NCI-H1048 (cell line): Measurements from ENCODE around the gene CFAP99.
"Not testable (repeated sequence)": the region's sequence is repeated elsewhere in the genome, so short reads cannot be mapped to it uniquely, and the experiment has no call there.

Experiments
- DNase-seq: peaks from one replicate; lab custom pipeline; 2025; lab: John Stamatoyannopoulos, UW

CFAP99 gene

GRCh38 chr4:2449051-2449450 lies 30.3 kb downstream of the CFAP99 start:
- no peak for DNase-seq

DNA sequence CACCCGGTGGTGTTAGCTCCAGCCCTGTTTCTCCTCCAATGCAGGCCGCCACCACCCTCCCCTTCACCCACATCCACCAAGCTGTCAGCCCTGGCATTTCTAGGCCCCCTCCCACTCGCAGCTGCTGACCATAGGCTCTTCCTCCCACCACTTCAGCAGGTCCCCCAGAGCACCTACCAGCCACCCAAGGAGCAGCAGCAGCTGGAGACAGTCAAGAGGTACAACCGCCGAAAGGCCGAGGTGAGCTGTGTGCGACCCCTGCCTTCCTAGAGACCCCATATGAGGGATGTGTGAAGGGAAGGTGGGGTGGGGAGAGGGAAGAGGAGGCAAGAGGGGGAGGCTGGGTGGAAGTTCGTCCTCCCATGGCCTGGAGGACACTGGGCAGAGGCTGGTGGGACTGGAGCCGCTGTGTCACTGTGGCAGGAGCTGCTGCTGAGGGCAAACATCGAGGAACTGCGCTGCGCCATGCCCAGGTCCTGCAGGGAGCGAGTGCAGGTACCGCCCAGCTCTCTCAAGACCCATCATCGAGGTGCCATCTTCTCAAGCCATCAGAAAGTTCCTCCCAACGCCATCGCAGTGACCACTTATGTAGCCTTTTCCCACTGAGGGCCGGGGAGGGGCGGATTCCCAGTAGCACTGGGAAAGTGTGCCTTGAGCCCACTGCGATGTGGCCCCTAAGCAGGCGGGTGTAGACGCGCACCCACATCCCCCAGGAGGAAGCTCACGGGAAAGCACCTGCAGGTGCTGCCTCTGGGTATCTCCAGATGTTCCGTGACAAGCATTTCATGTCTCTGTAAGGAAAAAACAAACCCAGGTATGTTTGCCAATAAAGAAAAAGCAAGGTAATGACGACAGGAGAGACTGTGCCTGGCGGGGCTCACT lies 31.0 kb downstream of the CFAP99 start:
- DNase-seq, result no peak

- DNase-seq, result no peak
Measured at GRCh38 chr4:2450394-2451035, 31.8 kb downstream of the CFAP99 start.

DNA sequence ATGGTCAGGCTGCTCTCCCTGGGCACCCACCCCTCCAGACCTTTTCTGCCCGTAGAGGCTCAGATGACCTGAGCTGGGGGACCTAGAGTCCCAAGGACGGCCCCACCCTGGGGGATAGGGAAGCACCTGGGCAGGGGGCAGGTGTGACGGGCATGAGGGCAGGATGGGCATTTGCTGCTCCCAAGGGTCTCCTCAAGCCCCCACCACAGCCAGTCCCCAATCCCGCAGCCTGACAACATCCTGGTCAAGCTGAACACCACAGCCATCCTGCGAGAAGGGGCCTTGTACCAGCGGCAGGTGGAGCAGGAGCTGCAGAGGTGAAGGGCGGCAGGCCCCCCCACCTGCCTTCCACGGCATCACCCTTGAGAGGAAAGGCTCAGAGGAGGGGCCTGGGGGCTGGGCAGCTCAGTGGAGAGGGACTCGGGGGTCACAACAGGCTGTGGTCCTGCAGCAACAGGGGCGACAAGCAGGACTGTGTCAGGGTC lies 32.3 kb downstream of the CFAP99 start:
- DNase-seq, result no peak

- no peak for DNase-seq
Measured at GRCh38 chr4:2451821-2452785, 33.3 kb downstream of the CFAP99 start.

- no peak for DNase-seq
Measured at GRCh38 chr4:2457481-2458295, 38.9 kb downstream of the CFAP99 start.

DNA sequence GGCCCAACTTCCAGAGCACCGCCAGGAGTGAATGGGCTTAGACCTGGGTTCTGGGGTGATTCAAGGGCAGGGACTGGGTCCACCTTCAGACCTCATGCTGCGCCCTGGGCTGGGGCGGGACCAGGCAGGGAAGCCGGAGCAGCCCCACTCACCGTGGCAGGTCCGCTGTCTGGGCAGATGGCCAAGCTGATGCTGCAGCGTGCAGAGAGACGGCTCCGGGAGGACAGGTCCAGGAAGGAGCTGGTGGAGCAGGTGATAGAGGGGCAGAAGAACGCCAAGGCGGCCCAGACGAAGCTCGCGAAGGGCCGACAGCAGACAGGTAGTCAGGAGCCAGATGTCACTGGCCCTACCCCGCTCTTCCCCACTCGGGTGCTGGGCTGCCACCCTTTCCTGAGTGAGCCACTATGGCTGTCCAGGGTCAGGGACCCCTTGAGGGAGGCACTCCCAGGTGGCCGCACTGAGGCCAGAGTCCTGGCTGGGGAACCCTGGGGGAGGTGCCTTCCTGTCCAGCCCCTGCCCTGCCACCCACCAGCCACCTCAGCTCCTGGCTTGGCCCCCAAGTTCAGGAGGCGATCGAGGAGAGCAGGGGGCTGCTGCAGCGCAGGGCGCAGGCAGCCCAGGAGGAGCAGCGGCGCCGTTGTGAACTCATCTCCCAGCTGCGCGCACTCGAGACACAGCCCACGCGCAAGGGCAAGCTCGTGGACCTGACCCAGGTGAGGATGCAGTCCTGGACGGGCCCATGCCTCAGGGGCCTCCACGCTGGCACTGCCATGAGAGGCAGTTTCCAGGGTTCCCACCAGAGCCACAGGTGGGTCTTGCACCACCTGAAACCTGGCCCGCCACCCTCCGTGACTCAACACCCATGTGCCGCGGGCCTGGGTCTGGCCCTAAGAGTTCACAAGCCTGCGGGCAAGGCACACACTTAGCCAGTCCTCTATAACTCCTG lies 40.1 kb downstream of the CFAP99 start:
- DNase-seq, result no peak

- DNase-seq, result no peak
Measured at GRCh38 chr4:2459589-2460349, 41.0 kb downstream of the CFAP99 start.

DNA sequence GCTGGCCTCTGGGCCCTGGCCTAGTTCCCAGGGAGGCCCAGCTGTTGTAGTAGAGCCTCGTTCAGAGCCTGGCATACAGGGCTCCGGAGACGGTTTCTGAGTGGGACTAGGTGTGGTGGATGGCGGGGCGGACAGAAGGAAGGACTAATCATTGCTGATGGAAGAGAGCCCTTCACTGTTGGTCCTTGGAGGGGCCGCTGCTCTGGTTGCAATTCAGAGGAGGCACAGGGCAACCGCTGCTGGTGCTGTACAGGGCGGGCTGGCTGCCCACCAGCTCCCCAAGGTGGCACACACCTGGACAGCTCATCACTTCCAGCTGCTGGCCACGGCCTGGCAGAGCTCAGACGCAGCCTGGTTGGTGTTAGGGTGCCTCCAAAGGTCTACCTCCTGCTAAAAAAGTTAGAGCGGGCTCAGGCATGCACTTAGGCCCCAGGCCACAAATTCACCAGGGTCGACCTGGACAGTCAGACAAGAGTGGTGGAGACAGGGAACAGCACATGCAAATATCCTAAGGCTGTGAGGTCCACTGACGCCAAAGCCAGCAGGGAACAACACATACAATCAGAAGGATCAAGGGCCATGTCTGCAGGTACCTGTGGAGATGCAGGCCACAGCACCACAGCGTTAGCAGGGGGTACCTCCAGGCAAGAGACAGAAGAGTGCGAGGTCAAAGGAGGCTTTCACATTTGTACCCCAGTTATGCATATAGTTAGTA lies 42.6 kb downstream of the CFAP99 start:
- no peak for DNase-seq

- DNase-seq, result peak; percentile 14
Measured at GRCh38 chr4:2462218-2462991, 43.6 kb downstream of the CFAP99 start.

DNA sequence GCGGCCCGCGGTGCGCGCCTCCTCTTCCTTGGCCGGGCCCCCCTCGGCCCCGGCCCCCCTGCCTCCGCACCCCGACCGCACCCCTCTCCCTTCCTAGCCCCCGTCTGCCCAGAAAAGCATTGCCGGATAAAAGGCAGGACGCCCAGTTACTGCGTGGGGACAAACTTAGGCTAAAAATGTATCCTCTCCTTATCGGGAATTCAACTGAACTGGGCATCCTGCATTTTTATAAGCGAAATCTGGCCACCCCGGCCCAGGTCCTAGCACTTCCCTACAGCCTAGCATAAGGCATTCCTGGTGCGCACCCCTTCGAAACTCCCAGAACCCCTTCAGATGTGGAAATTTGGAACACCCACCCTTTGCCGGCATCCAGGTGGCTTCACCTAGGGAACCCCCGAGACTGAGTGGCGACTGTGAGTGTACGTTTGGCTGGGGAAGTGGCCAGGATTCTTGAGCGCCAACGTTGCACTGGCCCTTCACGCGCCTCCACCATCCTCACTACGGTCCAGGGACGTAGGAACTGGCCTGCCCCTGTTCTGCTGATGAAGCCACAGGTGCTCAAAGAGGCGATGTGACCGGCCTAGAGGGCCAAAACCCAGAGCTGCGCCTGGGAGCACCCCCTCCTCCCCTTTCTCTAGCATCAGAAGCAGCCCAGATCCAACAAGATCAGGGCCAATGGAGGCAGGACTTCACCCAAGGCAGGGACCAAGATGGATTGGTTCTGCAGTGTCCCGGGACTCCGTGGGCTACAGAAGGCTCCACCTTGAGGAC lies 44.4 kb downstream of the CFAP99 start:
- DNase-seq, result no peak

DNA sequence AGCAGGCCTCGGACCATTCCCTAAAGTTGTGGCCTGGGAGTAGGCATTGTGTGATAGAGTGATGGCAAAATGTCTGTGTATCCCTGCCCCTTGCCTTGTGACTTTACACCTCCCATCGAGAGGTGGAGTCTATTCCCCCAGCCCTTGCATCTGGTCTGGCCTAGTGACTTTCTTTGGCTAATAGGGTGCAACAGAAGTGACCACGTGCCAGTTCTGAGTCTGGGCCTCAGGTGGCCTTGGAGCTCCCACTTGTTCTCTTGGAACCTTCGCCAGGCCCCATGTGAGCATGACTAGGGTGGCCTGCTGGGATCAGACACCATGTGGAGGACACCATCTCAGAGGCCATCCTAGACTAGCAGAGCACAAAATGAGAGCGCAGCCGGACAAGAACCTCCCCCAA lies 46.3 kb downstream of the CFAP99 start:
- DNase-seq, result no peak

DNA sequence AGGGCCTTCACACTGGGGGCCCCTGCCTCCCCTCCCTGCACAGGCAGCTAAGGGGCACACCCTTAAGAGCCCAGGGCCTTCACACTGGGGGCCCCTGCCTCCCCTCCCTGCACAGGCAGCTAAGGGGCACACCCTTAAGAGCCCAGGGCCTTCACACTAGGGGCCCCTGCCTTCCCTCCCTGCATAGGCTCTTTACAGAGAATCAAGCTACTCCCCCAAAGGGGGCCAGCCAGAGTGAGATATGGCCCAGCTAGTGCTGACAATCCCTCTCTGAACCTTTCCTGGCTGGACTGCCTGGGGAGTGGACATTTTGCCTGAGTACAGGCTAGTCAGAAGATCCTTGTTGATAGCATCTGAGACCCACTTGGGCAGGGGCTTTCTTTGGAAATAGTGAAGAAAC lies 46.8 kb downstream of the CFAP99 start:
- not testable (repeated sequence) for DNase-seq

DNA sequence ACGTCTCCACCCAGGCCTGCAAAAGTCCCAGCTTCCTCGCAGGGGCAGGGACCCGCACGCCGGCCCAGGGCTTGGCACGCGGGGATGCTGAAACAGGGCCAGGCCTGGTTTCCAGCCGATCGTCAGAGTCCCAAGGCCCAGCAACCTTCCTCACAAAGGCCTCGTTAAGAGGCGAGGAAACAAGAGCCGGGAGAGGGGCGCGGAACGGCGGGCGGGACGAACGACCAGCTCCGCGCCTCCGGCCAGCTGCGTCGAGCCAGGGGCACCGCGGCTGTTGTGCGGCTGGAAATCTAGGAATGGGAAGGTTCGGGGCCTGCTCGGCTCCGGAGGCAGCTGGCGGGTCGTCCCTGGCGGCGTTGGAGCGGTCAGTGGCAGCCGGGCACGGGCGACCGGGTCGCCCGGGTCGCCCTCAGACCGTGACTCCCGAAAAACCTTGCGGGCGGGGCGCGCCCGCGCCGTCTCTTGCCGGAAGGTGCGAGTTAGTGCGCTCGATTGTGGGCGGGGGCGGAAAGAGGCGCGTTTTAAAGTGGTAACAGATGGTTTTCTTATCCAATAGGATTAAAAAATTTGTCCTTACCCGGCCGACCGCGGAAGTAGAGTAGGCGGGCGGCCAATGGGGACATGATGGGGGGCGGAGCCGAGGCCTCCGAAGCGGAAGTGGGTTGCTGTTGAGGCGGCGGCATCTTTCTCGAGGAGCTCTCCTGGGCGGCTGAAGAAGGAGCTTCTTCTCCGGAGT lies 49.9 kb downstream of the CFAP99 start, which contains the start of gene RNF4:
Gene RNF4 (plus strand): TSS at position 651 of the 736 bp plus-strand sequence. CDS start 21,388 bp downstream, outside the sequence.
- peak; percentile 94 for DNase-seq

DNA sequence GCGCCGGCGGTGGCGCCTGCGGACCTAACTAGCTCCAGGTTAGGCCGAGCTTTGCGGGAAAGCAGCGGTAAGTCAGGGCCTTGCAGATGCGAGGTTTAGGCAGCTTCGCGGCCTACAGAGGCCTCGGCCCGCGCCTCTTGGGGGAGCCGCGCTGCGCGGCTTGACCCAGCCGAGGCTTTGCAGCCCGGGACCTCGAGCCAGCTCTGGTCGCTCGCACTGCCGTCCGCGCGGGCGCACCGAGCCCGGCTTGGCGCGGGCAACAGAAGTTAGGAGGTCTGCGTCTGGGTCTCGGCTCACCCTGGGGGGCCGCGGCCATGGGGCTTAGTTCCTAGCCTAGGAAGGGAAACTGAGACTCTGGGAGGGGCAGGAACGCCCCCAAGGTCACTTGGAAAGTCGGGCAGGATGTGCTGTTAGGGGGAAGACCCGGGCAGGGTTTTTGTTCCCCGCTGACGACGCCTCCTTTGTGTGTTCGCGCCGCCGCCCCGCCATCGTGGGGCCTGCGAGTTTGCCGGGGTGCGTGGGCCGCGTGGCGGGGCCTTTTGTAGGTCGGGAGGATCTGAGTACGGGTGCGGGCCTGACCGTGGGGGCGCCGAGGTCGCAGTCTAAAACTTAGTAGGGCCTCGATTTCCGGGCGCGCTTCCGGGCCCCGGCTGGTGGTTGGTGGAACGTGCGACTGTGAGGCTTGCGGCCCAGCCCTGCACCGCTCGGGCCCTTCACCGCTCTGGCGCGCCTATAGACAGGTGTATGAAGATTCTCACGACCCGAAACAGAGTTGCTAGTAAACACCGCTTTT lies 50.6 kb downstream of the CFAP99 start:
- DNase-seq, result no peak
